Measurements from ENCODE around the gene DOCK1.

DOCK1 gene

GRCh38 chr10:127021801-127022200 is 116.6 kb downstream of the DOCK1 start:
- no peak for TF ChIP-seq PAX5 (IDR thresholded peaks at IDR 0.05; ENCODE audit: insufficient read depth, low read length, severe bottlenecking)
- no peak for TF ChIP-seq POU2F2 (IDR thresholded peaks at IDR 0.05; ENCODE audit: low read depth, low read length)
- TF ChIP-seq POLR2AphosphoS5 (IDR thresholded peaks at IDR 0.05; ENCODE audit: low read depth, low read length): no peak
- TF ChIP-seq SPI1 (IDR thresholded peaks at IDR 0.05; ENCODE audit: low read depth, low read length): no peak
- no peak for TF ChIP-seq TAF1 (IDR thresholded peaks at IDR 0.05; ENCODE audit: low read depth, low read length)
- TF ChIP-seq POLR2A (IDR thresholded peaks at IDR 0.05; ENCODE audit: low read depth, low read length): no peak
- FAIRE-seq (no peak), DNase-seq (ENCODE audit: insufficient read length, low spot score) (no peak)

DNA sequence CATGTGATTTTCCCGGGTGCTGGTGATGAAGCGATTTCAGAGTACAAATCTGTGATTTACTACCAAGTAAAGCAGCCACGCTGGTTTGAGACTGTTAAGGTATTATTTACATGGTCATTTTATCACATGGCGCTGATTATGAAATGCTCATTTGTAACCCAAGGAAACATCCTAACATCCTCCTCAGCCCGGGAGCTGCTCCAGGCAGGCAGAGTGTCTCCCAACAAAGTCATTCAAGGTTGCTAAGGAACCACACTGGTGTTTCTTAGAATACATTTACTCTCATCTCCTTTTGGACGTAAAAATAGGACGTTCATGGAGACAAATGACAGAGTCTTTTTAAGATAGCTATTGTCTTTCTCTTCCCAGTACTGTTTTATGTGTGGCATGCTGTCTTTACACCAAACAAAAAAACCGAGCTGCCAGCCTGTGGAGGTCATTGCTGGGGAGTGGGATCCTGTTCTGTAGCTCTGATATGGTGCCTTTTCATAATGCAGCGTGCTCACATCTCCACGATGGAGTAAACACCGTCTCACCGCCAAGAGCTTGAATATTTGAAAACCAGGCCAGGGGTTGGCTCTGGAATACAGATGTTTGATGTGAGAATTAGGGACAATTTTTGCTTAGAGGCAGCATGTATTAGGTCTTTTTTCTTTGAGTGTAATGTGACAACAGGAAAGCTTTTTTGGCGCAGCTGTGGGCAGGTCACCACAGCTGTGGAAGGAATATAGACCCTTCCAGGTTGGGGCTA is 119.6 kb downstream of the DOCK1 start:
- DNase-seq (ENCODE audit: insufficient read length, low spot score) (no peak), FAIRE-seq (no peak)
- TF ChIP-seq PAX5 (IDR thresholded peaks at IDR 0.05; ENCODE audit: insufficient read depth, low read length, severe bottlenecking) (no peak), SPI1 (IDR thresholded peaks at IDR 0.05; ENCODE audit: low read depth, low read length) (no peak), POLR2AphosphoS5 (IDR thresholded peaks at IDR 0.05; ENCODE audit: low read depth, low read length) (no peak)

DNA sequence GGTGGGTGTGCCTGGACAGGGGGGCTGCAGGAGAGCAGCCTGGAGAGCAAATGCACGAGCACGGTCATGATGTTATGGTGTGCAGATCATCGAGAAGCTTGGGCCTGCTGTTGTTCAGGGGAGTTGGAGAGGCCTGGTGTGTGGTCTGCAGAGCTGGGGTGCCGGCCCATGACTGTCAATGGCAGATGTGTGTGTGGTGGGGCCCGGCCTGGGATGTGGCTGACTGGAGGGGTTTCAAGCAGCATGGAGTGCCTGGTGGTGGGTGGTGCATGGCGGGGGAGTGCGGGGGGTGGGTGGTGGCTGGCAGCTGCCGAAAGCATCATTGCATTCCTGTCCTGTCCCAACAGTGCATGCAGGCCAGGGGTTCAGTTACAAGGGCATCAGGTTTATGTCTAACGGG is 122.6 kb downstream of the DOCK1 start:
- no peak for FAIRE-seq
- no peak for TF ChIP-seq SPI1 (IDR thresholded peaks at IDR 0.05; ENCODE audit: low read depth, low read length)
- TF ChIP-seq PAX5 (IDR thresholded peaks at IDR 0.05; ENCODE audit: insufficient read depth, low read length, severe bottlenecking): no peak
- no peak for TF ChIP-seq POU2F2 (IDR thresholded peaks at IDR 0.05; ENCODE audit: low read depth, low read length)
- no peak for TF ChIP-seq POLR2A (IDR thresholded peaks at IDR 0.05; ENCODE audit: low read depth, low read length)
- TF ChIP-seq POLR2AphosphoS5 (IDR thresholded peaks at IDR 0.05; ENCODE audit: low read depth, low read length): no peak
- no peak for TF ChIP-seq TAF1 (IDR thresholded peaks at IDR 0.05; ENCODE audit: low read depth, low read length)
- DNase-seq (ENCODE audit: insufficient read length, low spot score): no peak

- no peak for TF ChIP-seq POLR2A (IDR thresholded peaks at IDR 0.05; ENCODE audit: low read depth, low read length)
- no peak for TF ChIP-seq PAX5 (IDR thresholded peaks at IDR 0.05; ENCODE audit: insufficient read depth, low read length, severe bottlenecking)
- TF ChIP-seq POLR2AphosphoS5 (IDR thresholded peaks at IDR 0.05; ENCODE audit: low read depth, low read length): no peak
- no peak for TF ChIP-seq TAF1 (IDR thresholded peaks at IDR 0.05; ENCODE audit: low read depth, low read length)
- TF ChIP-seq POU2F2 (IDR thresholded peaks at IDR 0.05; ENCODE audit: low read depth, low read length): no peak
- TF ChIP-seq SPI1 (IDR thresholded peaks at IDR 0.05; ENCODE audit: low read depth, low read length): no peak
- FAIRE-seq (no peak), DNase-seq (ENCODE audit: insufficient read length, low spot score) (no peak)
Measured at GRCh38 chr10:127028556-127028955, 123.3 kb downstream of the DOCK1 start.

GRCh38 chr10:127029061-127029460 is 123.8 kb downstream of the DOCK1 start:
- DNase-seq (ENCODE audit: insufficient read length, low spot score) (no peak), FAIRE-seq (no peak)
- TF ChIP-seq POU2F2 (IDR thresholded peaks at IDR 0.05; ENCODE audit: low read depth, low read length) (no peak), SPI1 (IDR thresholded peaks at IDR 0.05; ENCODE audit: low read depth, low read length) (no peak), POLR2A (IDR thresholded peaks at IDR 0.05; ENCODE audit: low read depth, low read length) (no peak), POLR2AphosphoS5 (IDR thresholded peaks at IDR 0.05; ENCODE audit: low read depth, low read length) (no peak), PAX5 (IDR thresholded peaks at IDR 0.05; ENCODE audit: insufficient read depth, low read length, severe bottlenecking) (no peak), TAF1 (IDR thresholded peaks at IDR 0.05; ENCODE audit: low read depth, low read length) (no peak)

- TF ChIP-seq SPI1 (IDR thresholded peaks at IDR 0.05; ENCODE audit: low read depth, low read length): no peak
- no peak for TF ChIP-seq TAF1 (IDR thresholded peaks at IDR 0.05; ENCODE audit: low read depth, low read length)
- no peak for TF ChIP-seq POLR2A (IDR thresholded peaks at IDR 0.05; ENCODE audit: low read depth, low read length)
- TF ChIP-seq PAX5 (IDR thresholded peaks at IDR 0.05; ENCODE audit: insufficient read depth, low read length, severe bottlenecking): no peak
- no peak for TF ChIP-seq POLR2AphosphoS5 (IDR thresholded peaks at IDR 0.05; ENCODE audit: low read depth, low read length)
- no peak for TF ChIP-seq POU2F2 (IDR thresholded peaks at IDR 0.05; ENCODE audit: low read depth, low read length)
- FAIRE-seq (no peak), DNase-seq (ENCODE audit: insufficient read length, low spot score) (no peak)
Measured at GRCh38 chr10:127033216-127034033, 128.2 kb downstream of the DOCK1 start.

DNA sequence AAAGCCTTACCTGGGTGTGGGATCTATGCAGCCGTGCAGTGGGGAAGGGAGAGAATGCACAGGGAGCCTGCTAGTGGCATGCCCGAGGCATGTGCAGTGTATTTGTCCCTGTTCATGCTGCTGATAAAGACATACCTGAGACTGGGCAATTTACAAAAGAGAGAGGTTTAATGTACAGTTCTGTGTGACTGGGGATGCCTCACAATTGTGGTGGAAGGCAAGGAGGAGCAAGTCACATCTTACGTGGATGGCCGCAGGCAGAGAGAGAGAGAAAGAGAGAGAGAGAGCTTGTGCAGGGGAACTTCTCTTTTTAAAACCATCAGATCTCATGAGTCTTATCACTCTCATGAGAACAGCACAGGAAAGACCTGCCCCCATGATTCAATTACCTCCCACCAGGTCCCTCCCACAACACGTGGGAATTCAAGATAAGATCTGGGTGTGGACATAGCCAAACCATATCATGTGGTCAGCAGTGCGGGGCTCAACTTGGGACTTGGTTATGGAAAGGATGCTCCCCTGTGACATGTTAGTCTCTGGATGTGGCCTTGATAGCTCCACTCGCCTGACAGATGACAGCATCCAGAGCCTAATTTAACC is 128.9 kb downstream of the DOCK1 start:
- FAIRE-seq (no peak), DNase-seq (ENCODE audit: insufficient read length, low spot score) (no peak)
- TF ChIP-seq TAF1 (IDR thresholded peaks at IDR 0.05; ENCODE audit: low read depth, low read length): no peak
- TF ChIP-seq PAX5 (IDR thresholded peaks at IDR 0.05; ENCODE audit: insufficient read depth, low read length, severe bottlenecking): no peak
- no peak for TF ChIP-seq POLR2A (IDR thresholded peaks at IDR 0.05; ENCODE audit: low read depth, low read length)
- TF ChIP-seq SPI1 (IDR thresholded peaks at IDR 0.05; ENCODE audit: low read depth, low read length): no peak
- TF ChIP-seq POLR2AphosphoS5 (IDR thresholded peaks at IDR 0.05; ENCODE audit: low read depth, low read length): no peak
- no peak for TF ChIP-seq POU2F2 (IDR thresholded peaks at IDR 0.05; ENCODE audit: low read depth, low read length)

DNA sequence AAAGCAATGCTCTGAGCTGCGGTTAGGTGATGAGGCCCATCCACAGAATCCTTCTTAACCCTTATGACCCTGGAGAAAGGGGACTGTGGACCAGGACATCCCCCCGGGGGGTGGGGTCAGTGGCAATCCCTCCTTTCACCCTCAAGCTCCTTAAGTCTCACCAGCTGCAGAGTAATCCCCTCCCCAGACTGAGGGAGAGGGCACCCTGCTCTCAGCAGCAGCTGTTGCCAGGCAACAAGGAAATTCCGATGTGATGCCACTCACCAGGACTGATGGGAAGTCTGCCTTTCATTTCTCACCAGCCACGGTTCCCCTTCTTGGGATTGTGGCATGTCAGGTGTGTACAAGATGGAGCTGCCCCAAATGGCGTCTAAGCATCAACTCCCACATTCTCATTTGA is 129.6 kb downstream of the DOCK1 start:
- no peak for FAIRE-seq
- TF ChIP-seq POLR2AphosphoS5 (IDR thresholded peaks at IDR 0.05; ENCODE audit: low read depth, low read length): no peak
- no peak for TF ChIP-seq PAX5 (IDR thresholded peaks at IDR 0.05; ENCODE audit: insufficient read depth, low read length, severe bottlenecking)
- TF ChIP-seq POLR2A (IDR thresholded peaks at IDR 0.05; ENCODE audit: low read depth, low read length): no peak
- TF ChIP-seq TAF1 (IDR thresholded peaks at IDR 0.05; ENCODE audit: low read depth, low read length): no peak
- TF ChIP-seq POU2F2 (IDR thresholded peaks at IDR 0.05; ENCODE audit: low read depth, low read length): no peak
- TF ChIP-seq SPI1 (IDR thresholded peaks at IDR 0.05; ENCODE audit: low read depth, low read length): no peak

GRCh38 chr10:127035827-127036226 is 130.6 kb downstream of the DOCK1 start:
- FAIRE-seq (no peak), DNase-seq (ENCODE audit: insufficient read length, low spot score) (no peak)
- TF ChIP-seq SPI1 (IDR thresholded peaks at IDR 0.05; ENCODE audit: low read depth, low read length): no peak
- no peak for TF ChIP-seq POLR2AphosphoS5 (IDR thresholded peaks at IDR 0.05; ENCODE audit: low read depth, low read length)
- no peak for TF ChIP-seq PAX5 (IDR thresholded peaks at IDR 0.05; ENCODE audit: insufficient read depth, low read length, severe bottlenecking)
- no peak for TF ChIP-seq TAF1 (IDR thresholded peaks at IDR 0.05; ENCODE audit: low read depth, low read length)
- TF ChIP-seq POU2F2 (IDR thresholded peaks at IDR 0.05; ENCODE audit: low read depth, low read length): no peak

More for the DNA sequence above, 129.6 kb downstream of the DOCK1 start:
- DNase-seq (ENCODE audit: insufficient read length, low spot score): no peak

Data from GM12891 (cell line).